ENCODE measurements around the gene AK5.

AK5 gene

DNA sequence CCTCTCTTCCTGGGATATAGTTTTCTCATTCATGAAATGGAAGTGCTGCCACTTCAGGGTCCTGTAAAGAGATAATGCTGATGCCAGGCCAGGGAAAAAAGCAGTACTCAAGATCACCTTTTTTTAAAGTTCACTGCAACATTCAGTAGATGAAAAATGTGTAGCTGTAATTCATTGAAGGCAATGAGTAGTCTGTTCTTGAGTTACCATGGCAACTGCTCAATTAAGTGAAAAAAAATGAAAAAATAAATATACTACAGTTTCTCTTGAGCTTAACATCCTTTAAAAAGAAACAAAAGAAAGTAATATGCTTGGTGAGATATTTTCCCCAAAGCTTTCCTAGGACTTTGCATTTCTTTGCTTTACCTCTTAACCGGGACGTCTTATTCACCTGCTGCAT, 183.3 kb downstream of the AK5 start:
- ATAC-seq (ENCODE audit: low read depth) (no peak), DNase-seq (ENCODE audit: low spot score) (no peak)
- H3K4me3 ChIP-seq (ENCODE audit: severe bottlenecking) = no peak overlapping the region
- no peak overlapping the region for H3K27ac ChIP-seq (ENCODE audit: poor library complexity, severe bottlenecking)
- no peak for TF ChIP-seq CTCF (IDR thresholded peaks at IDR 0.05; ENCODE audit: poor library complexity, severe bottlenecking)
- H3K36me3 ChIP-seq (ENCODE audit: low read depth) = no peaks in the 10 kb centered on the region
- H3K4me1 ChIP-seq (ENCODE audit: insufficient read depth, poor library complexity, severe bottlenecking) = no peaks in the 10 kb centered on the region
- H3K27me3 ChIP-seq (ENCODE audit: insufficient read depth, poor library complexity, severe bottlenecking) = no peaks in the 10 kb centered on the region
- H3K9me3 ChIP-seq (ENCODE audit: severe bottlenecking) = no peaks in the 10 kb centered on the region

DNA sequence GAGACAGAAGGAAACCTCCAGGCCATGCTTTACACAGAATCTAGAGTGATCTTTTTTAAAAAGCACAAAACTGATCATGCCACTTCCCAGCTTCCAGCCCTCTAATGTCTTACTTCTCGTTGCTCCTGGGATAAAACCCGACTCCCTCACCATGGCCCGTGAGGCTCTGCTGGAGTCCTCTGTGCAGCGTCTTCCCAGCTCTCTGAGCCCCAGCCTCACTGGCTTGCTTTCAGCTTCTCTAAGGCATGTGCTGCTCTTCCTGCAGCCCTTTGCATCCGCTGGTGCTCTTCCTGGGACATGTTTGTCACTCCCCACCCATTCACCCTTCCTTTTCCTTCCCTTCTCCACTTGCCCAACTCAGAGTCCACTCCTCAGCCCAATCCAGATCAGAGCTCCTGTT, 184.1 kb downstream of the AK5 start:
- no peak for TF ChIP-seq CTCF (IDR thresholded peaks at IDR 0.05; ENCODE audit: poor library complexity, severe bottlenecking)
- no peak for ATAC-seq (ENCODE audit: low read depth)
- Histone ChIP-seq H3K4me1 (ENCODE audit: insufficient read depth, poor library complexity, severe bottlenecking) (no peaks in the 10 kb centered on the region), H3K27ac (ENCODE audit: poor library complexity, severe bottlenecking) (no peak overlapping the region), H3K4me3 (ENCODE audit: severe bottlenecking) (no peak overlapping the region), H3K9me3 (ENCODE audit: severe bottlenecking) (no peaks in the 10 kb centered on the region), H3K27me3 (ENCODE audit: insufficient read depth, poor library complexity, severe bottlenecking) (no peaks in the 10 kb centered on the region), H3K36me3 (ENCODE audit: low read depth) (no peaks in the 10 kb centered on the region)
- no peak for DNase-seq (ENCODE audit: low spot score)

DNA sequence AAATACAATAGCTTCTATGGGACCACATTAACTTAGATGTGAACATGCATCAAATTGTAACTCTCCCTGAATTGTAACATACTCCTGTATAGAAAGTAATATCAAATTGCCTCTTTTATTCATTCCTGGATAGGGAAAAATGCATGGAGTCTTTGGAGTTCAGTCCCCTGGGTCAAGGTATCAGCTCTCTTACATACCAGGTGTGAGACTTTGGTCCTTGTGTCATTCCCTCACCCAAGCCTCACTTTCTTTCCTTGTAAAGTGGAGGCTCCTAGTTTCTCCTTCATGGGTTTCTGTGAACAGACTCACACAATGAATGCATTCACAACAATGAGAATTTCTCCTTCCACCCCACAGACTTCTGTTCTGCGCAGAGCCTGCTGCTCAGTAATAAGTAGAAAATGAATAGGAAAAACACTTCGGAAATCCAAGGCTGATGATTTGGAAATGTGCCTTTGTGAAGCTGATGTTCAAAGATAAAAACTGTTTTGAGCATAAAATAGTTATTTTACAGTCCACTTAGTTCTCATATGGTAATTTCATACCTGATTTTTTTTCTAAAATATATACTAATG, 185.3 kb downstream of the AK5 start:
- no peak for ATAC-seq (ENCODE audit: low read depth)
- no peaks in the 10 kb centered on the region for H3K9me3 ChIP-seq (ENCODE audit: severe bottlenecking)
- no peak for TF ChIP-seq CTCF (IDR thresholded peaks at IDR 0.05; ENCODE audit: poor library complexity, severe bottlenecking)

DNA sequence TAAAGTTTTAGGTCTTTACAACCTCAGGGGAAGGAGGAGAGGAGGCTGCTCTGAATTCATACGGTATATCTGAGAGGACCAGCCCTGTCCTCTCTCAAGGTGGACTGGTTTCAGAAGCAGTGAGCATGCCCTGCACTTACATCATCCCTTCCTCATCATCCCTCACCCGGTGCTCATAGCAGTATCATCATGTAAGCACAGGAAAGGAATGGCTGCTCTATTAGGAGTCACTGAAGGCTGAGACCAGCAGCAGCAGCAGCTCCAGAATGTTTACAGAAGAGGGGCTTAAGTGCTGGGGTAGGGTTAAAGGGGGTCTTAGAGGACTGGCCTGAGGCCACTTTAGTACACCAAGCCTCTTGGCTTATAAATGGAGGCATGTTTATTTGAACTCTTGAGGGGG, 185.9 kb downstream of the AK5 start:
- TF ChIP-seq CTCF (IDR thresholded peaks at IDR 0.05; ENCODE audit: poor library complexity, severe bottlenecking) = no peak
- Histone ChIP-seq H3K4me1 (ENCODE audit: insufficient read depth, poor library complexity, severe bottlenecking) (no peaks in the 10 kb centered on the region), H3K27me3 (ENCODE audit: insufficient read depth, poor library complexity, severe bottlenecking) (no peaks in the 10 kb centered on the region), H3K27ac (ENCODE audit: poor library complexity, severe bottlenecking) (no peak overlapping the region), H3K9me3 (ENCODE audit: severe bottlenecking) (no peaks in the 10 kb centered on the region), H3K36me3 (ENCODE audit: low read depth) (no peaks in the 10 kb centered on the region), H3K4me3 (ENCODE audit: severe bottlenecking) (no peak overlapping the region)
- ATAC-seq (ENCODE audit: low read depth) (no peak), DNase-seq (ENCODE audit: low spot score) (no peak)

More for the DNA sequence above, 185.3 kb downstream of the AK5 start:
- no peak overlapping the region for H3K4me3 ChIP-seq (ENCODE audit: severe bottlenecking)
- no peaks in the 10 kb centered on the region for H3K27me3 ChIP-seq (ENCODE audit: insufficient read depth, poor library complexity, severe bottlenecking)
- H3K36me3 ChIP-seq (ENCODE audit: low read depth) = no peaks in the 10 kb centered on the region
- H3K27ac ChIP-seq (ENCODE audit: poor library complexity, severe bottlenecking) = no peak overlapping the region
- no peak for DNase-seq (ENCODE audit: low spot score)
- no peaks in the 10 kb centered on the region for H3K4me1 ChIP-seq (ENCODE audit: insufficient read depth, poor library complexity, severe bottlenecking)

DNA sequence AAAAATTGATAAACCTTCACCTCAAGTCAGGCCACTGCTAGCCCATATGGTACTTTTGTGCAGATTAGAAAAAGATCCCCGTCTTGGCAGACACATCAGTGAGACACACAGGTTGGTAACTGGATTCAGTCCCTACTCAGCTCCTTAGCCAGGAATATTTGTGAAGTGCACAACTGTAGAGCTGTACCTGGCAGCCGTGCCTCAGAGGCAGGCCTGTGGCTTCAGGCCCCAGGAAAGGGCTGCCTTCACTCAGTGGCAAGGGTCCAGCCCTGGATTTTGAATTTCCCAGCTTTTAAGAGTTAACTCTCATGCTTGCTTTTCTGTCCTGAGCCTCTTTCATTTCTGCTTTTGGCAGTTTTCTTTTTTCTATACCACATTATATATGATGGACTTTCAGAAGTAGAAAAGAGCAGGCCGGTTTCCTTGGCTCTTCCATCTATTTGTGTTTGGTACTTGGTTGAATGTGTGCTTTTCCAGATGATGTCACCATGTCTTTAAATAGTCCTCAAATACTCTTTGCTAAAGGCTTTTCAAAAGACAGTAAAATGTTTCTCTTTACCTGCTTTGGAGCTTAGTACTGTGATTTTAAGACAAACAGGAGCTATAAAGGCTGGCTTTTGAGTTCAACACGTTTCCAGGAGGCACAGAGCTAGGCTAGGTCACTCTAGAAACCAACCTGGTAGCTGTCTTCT, 186.6 kb downstream of the AK5 start:
- ATAC-seq (ENCODE audit: low read depth) (no peak), DNase-seq (ENCODE audit: low spot score) (no peak)
- TF ChIP-seq CTCF (IDR thresholded peaks at IDR 0.05; ENCODE audit: poor library complexity, severe bottlenecking) = no peak
- no peaks in the 10 kb centered on the region for H3K36me3 ChIP-seq (ENCODE audit: low read depth)
- no peaks in the 10 kb centered on the region for H3K9me3 ChIP-seq (ENCODE audit: severe bottlenecking)
- no peak overlapping the region for H3K4me3 ChIP-seq (ENCODE audit: severe bottlenecking)
- H3K27me3 ChIP-seq (ENCODE audit: insufficient read depth, poor library complexity, severe bottlenecking) = no peaks in the 10 kb centered on the region
- H3K4me1 ChIP-seq (ENCODE audit: insufficient read depth, poor library complexity, severe bottlenecking) = no peaks in the 10 kb centered on the region
- H3K27ac ChIP-seq (ENCODE audit: poor library complexity, severe bottlenecking) = no peak overlapping the region

Measured in RWPE2 (cell line).